ENCODE measurements around the gene DHCR24.

The DHCR24 gene

GRCh38 chr1:54861070-54861761 lies 25.8 kb downstream of the DHCR24 start:
- DNase-seq (ENCODE audit: extremely low read depth, low read depth) = no peak
- no peak for TF ChIP-seq CTCF (IDR thresholded peaks at IDR 0.05; ENCODE audit: low read depth, low read length)

GRCh38 chr1:54859700-54860391 lies 27.1 kb downstream of the DHCR24 start:
- DNase-seq (ENCODE audit: extremely low read depth, low read depth) = no peak
- no peak for TF ChIP-seq CTCF (IDR thresholded peaks at IDR 0.05; ENCODE audit: low read depth, low read length)

GRCh38 chr1:54857746-54858561 lies 29.0 kb downstream of the DHCR24 start:
- peak; percentile 56 for DNase-seq (ENCODE audit: extremely low read depth, low read depth)
- no peak for TF ChIP-seq CTCF (IDR thresholded peaks at IDR 0.05; ENCODE audit: low read depth, low read length)

GRCh38 chr1:54857141-54857540 lies 29.9 kb downstream of the DHCR24 start:
- no peak for TF ChIP-seq CTCF (IDR thresholded peaks at IDR 0.05; ENCODE audit: low read depth, low read length)
- DNase-seq (ENCODE audit: extremely low read depth, low read depth) = no peak

GRCh38 chr1:54854381-54855020 lies 32.5 kb downstream of the DHCR24 start:
- no peak for TF ChIP-seq CTCF (IDR thresholded peaks at IDR 0.05; ENCODE audit: low read depth, low read length)
- no peak for DNase-seq (ENCODE audit: extremely low read depth, low read depth)

GRCh38 chr1:54853793-54854370 lies 33.1 kb downstream of the DHCR24 start:
- no peak for DNase-seq (ENCODE audit: extremely low read depth, low read depth)
- no peak for TF ChIP-seq CTCF (IDR thresholded peaks at IDR 0.05; ENCODE audit: low read depth, low read length)
